Stimulated activated CD4-positive, alpha-beta T cell treated with anti-CD3 and anti-CD28 coated beads, TNF-alpha, amount 100 ng/mL, for 24 hours (primary cell): ENCODE measurements around the gene LDLRAD3.

Source experiments
- DNase-seq, 3 experiments: peaks; one replicate each; pipeline ENCODE4 v3.0.0-alpha.2; 2020; ENCODE audit warnings: low read depth in 3 of 3

Gene LDLRAD3

GRCh38 chr11:36103933-36104530, 160.2 kb downstream of the LDLRAD3 start:
- no peak for DNase-seq

DNA sequence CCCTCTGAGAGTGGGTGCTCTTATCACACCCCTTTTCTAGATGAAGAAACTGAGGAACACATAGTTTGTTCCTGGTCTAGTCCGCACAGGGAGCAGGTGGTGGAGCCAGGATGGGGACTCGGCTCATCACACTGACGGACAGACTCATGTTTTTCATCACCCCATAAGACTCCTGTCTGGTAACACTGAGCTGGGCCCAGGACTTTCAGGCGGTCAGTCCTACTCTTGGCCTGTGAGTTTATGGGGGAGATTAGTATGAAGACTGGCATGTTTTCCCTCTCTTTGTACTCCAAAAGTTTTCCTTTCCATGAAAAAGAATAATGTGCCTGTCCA, 160.8 kb downstream of the LDLRAD3 start:
- DNase-seq: no peak

GRCh38 chr11:36105743-36106581, 162.1 kb downstream of the LDLRAD3 start:
- no peak for DNase-seq

- no peak for DNase-seq
These were observed 163.7 kb downstream of the LDLRAD3 start for GRCh38 chr11:36107547-36107946.

- no peak for DNase-seq
These were observed 165.2 kb downstream of the LDLRAD3 start for GRCh38 chr11:36108881-36109589.

DNA sequence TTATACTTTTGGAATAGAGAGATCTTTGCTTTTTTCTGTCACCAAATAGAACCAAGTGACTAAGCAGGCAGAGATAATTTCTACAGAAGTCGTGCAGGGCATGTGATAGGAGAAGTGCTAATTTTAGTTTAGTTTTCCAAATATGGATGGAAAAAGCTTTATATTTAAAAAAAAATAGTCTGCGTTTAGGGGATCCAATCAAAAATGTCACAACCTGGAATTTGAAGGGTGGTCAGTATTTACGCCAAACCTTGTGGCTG, 165.7 kb downstream of the LDLRAD3 start:
- no peak for DNase-seq

GRCh38 chr11:36109850-36110606, 166.2 kb downstream of the LDLRAD3 start:
- DNase-seq: no peak

DNA sequence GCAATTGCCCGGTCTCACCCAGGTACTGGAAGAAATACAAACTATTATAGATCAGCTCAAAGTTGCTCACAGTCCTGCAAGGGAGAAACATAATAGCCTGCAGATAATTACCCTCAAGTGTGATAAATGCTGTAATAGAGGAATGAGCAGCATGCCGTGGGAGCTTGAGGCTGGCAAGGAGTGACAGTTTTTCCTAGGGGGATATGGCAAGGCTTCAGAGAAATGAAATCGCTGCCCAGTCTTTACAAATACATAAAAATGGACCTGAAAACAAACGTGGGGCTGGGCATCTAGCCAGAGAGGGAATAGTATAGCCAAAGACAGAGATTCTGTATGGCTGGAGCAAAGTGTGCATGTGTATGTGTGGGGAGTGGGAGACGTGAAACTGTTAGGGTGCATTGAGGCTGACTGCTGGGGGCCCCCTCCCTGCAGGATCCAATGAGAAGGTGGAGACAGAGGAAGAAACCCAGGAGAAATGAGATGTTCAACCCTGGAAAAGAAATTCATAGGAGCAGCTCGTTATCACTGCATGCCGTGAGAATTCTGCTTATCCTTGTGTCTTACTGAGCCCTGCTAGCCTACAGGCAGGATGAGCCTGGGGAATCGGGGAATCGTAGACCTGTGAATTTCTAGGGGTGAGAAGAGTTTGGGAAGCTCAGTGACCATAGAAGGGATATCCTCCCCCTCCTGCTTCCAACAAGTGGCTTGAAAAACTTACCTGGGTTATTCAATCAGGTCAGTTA, 167.0 kb downstream of the LDLRAD3 start:
- no peak for DNase-seq

DNA sequence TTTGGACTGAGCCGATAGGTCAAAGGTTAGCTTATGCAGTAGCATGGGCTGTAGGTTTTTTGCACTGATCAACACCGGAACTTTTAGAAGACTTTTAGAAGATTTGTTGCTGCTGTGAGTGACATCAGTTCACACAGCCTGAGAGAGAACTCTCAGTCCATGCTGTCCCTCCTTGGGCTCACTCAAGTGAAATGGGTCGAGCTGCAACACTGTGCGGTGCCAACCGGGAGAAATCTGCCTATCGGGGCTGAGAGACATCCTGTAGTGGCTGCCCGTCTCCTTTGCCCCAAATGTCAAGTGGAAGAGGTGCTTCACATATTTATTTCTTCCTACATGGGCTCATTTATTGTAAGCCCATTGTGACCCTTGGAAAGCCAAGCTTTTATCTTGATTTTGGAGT, 170.2 kb downstream of the LDLRAD3 start:
- DNase-seq: no peak

DNA sequence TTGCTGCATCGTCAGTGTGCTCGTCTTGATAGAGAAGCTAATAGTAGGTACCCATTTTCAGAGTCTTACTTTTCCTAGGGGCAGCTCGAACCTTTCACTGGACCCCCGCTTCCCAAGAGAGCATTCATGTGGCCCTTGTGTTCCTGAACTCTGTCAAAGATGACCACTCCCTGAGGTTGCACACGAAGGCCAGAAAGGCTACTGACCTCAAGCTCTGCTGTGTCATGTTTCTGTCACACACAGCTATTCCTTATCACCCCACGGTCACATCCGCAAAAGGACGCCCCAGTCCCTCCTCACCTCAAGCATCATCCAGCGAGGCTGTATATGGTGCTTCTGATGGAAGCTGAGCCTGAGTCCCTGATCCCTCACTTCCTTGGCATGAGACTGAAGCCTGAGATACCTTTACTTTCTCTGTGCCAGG, 171.5 kb downstream of the LDLRAD3 start:
- no peak for DNase-seq

GRCh38 chr11:36116161-36116560, 172.3 kb downstream of the LDLRAD3 start:
- DNase-seq: no peak

GRCh38 chr11:36118084-36118483, 174.2 kb downstream of the LDLRAD3 start:
- no peak for DNase-seq

GRCh38 chr11:36119300-36119699, 175.4 kb downstream of the LDLRAD3 start:
- no peak for DNase-seq

DNA sequence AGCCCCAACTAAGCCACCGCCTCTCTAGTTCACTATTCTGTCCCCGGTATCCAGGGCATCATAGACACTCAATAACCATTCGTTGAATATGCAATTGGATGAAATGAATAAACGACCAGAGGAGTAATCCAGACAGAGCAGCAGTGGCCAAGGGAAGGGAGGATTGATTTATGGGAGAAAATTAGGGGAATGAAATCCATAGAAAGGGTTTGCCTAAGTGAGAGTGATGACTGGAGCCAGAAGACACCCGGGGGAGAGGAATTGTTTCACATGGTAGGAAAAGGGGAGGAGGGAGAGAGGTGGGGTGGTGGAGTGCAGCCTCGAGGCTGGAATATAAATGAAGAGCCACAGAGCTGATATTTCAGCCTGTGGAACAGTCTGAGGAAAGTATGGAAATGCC, 177.2 kb downstream of the LDLRAD3 start:
- DNase-seq: no peak

- no peak for DNase-seq
These were observed 178.8 kb downstream of the LDLRAD3 start for GRCh38 chr11:36122671-36123070.

DNA sequence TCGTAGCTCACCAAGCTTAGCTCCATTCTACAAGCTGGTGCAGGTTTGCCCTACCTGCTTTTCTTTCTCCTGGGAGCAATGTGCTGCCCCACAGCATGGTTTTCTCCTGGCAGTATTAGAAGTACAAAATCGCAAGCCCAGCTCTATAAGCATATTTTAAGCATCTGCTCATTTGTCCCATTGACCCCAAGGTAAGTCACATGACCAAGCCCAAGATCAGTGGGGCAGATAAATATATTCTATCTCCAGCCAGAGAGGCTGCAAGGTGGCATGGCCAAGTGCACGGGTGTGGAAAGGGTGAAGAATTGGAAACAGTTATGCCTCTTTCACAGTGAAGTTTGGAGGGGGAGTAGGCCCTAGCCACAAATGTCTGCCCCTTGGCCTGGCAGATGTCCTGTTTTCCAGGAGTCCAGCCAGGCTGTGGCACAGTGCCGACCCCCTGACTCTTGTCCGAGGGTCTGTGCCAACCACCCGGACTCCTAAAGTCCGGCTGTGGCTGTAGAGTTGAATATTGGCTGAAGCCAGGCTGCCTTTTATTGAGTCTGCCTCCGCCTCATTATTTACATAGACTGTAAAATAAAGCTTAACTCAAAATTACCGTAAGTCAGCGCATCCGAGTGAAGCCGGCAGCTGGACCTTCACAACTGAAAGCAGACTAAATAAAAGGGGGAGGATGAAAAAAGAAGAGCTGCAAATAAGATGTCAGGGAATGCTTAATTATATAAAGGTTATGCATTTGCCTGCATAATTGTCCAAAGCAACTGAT, 179.7 kb downstream of the LDLRAD3 start:
- DNase-seq: no peak

DNA sequence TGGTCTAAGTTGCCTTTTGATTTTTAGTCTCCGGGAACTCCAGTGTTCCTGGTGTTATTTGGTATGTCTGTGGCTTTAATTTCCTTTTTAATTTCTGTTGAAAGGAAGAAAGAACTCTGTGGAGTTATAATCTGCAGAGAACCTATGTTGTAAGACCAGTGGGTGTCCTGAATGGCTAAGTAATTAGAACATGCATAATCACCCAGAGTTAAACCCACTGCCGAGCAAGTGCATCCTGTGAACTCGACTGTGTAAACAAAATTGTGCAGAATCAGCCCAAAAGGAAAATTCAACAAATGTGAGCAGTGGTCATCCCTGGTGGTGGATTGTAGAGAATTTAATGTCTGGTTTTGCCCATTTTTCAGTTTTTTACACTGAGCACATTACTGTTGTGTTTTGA, 182.8 kb downstream of the LDLRAD3 start:
- no peak for DNase-seq

- no peak for DNase-seq
These were observed 183.7 kb downstream of the LDLRAD3 start for GRCh38 chr11:36127550-36127949.

DNA sequence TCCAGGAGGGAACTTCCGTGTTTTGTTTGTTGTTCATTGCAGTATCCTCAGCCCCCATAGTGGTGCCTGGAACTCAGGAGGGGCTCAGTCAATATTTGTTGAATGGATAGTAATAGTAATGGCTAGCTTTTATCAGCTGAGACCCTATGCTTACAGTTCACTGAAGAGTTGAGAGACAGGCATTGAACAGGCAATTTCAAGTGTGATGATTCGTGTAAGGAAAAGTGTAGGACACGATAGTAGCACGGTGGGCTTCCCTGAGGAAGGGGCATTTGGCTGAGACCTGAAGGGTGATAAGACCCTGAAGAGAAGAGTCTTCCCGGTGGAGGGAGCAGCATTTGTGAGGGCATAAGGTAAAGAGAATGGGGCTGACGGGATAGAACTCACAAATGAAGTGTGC, 186.1 kb downstream of the LDLRAD3 start:
- DNase-seq: no peak

GRCh38 chr11:36130401-36130800, 186.5 kb downstream of the LDLRAD3 start:
- DNase-seq: no peak
